ENCODE results near the gene IKZF1.
A peak's percentile ranks its signal among the peaks of the same experiment; 100 is the strongest.

Gene IKZF1

DNA sequence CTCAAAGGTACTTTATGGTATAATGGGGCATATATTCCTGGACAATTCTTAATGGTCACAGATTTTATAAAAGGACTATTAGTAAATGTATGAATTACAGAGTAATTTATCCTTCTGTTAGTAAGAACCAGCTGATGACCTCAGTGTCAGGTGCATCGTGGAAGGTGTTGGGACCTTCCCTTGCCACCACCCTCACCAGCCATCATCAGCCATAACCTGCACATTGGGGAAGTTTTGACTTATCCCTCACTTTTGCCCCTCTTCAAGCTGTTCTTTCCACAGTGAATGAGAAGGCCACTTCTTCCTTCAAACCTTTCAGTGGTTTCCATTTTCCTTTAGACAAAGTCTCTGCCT is 93.4 kb downstream of the IKZF1 start:
- peak overlapping the region; percentile 22; the same call in 1 of the 2 replicates for H3K9ac ChIP-seq (ENCODE audit: low read length)
- peak overlapping the region; percentile 39 for H3K4me2 ChIP-seq (ENCODE audit: low read length)
- peaks cover 57% of the 10 kb centered on the region for H3K36me3 ChIP-seq (replicated peaks; ENCODE audit: low read depth, low read length)
- H3K4me3 ChIP-seq (ENCODE audit: low read length), result no peak overlapping the region
- H3K27me3 ChIP-seq (ENCODE audit: low read depth, low read length), result no peaks in the 10 kb centered on the region
- peaks cover 38% of the 10 kb centered on the region for H4K20me1 ChIP-seq (ENCODE audit: insufficient read depth, low read length)
- peak overlapping the region; percentile 75 for H3K27ac ChIP-seq (ENCODE audit: low read length)
- H2AFZ ChIP-seq (ENCODE audit: low read depth, low read length), result no peak overlapping the region
- TF ChIP-seq, protein P1, sequence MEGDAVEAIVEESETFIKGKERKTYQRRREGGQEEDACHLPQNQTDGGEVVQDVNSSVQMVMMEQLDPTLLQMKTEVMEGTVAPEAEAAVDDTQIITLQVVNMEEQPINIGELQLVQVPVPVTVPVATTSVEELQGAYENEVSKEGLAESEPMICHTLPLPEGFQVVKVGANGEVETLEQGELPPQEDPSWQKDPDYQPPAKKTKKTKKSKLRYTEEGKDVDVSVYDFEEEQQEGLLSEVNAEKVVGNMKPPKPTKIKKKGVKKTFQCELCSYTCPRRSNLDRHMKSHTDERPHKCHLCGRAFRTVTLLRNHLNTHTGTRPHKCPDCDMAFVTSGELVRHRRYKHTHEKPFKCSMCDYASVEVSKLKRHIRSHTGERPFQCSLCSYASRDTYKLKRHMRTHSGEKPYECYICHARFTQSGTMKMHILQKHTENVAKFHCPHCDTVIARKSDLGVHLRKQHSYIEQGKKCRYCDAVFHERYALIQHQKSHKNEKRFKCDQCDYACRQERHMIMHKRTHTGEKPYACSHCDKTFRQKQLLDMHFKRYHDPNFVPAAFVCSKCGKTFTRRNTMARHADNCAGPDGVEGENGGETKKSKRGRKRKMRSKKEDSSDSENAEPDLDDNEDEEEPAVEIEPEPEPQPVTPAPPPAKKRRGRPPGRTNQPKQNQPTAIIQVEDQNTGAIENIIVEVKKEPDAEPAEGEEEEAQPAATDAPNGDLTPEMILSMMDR (IDR thresholded peaks at IDR 0.05; ENCODE audit: low read depth, low read length), result no peak
- no peak for TF ChIP-seq EZH2phosphoT487 (IDR thresholded peaks at IDR 0.05; ENCODE audit: low read depth)
- peaks cover 61% of the 10 kb centered on the region for H3K4me1 ChIP-seq (ENCODE audit: low read length)
- H3K79me2 ChIP-seq (ENCODE audit: low read length), result peaks cover 85% of the 10 kb centered on the region
- H3K9me3 ChIP-seq (ENCODE audit: insufficient read depth, low read length), result no peaks in the 10 kb centered on the region

DNA sequence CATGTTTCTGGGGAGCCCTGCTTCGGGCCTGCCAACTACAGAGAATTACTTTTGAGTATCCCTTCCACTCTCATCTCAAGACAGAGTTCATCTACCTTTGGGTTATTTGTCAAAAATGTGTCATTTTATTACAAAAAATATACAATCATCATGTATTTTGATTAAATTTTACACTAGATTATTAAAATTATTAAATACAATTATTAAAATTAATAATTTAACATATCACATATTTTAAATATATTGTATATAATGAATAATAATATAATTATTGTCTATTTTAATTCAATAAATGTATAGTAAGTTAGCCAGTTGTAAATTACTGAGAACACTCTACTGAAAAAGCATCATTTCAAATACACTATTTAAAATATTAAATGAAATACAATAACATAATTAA is 94.7 kb downstream of the IKZF1 start:
- Histone ChIP-seq H3K36me3 (replicated peaks; ENCODE audit: low read depth, low read length) (peaks cover 58% of the 10 kb centered on the region), H3K79me2 (ENCODE audit: low read length) (peaks cover 82% of the 10 kb centered on the region), H3K4me1 (ENCODE audit: low read length) (peaks cover 61% of the 10 kb centered on the region), H3K27me3 (ENCODE audit: low read depth, low read length) (no peaks in the 10 kb centered on the region), H3K27ac (ENCODE audit: low read length) (no peak overlapping the region), H3K4me3 (ENCODE audit: low read length) (no peak overlapping the region), H3K4me2 (ENCODE audit: low read length) (no peak overlapping the region), H3K9ac (ENCODE audit: low read length) (no peak overlapping the region), H2AFZ (ENCODE audit: low read depth, low read length) (no peak overlapping the region), H3K9me3 (ENCODE audit: insufficient read depth, low read length) (no peaks in the 10 kb centered on the region), H4K20me1 (ENCODE audit: insufficient read depth, low read length) (peaks cover 38% of the 10 kb centered on the region)
- TF ChIP-seq EZH2phosphoT487 (IDR thresholded peaks at IDR 0.05; ENCODE audit: low read depth), result no peak
- TF ChIP-seq, protein P1 (IDR thresholded peaks at IDR 0.05; ENCODE audit: low read depth, low read length), result no peak

DNA sequence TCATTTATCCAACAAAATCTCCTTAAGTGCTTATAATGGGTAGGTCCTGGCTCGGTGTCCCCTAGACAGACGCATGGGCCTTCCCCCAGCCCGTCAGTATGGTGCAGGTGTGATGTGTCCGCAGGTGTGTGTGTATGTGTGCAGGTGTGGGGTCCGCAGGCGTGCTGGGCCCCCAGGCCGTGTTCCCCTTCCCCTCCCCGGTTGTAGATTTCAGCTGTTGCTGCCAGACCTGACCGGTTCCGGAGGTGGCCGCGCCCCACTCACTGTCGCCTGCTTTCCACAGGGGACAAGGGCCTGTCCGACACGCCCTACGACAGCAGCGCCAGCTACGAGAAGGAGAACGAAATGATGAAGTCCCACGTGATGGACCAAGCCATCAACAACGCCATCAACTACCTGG is 95.1 kb downstream of the IKZF1 start:
- peaks cover 80% of the 10 kb centered on the region for H3K79me2 ChIP-seq (ENCODE audit: low read length)
- H3K36me3 ChIP-seq (replicated peaks; ENCODE audit: low read depth, low read length), result peaks cover 58% of the 10 kb centered on the region
- no peak overlapping the region for H3K4me3 ChIP-seq (ENCODE audit: low read length)
- no peaks in the 10 kb centered on the region for H3K27me3 ChIP-seq (ENCODE audit: low read depth, low read length)
- H3K27ac ChIP-seq (ENCODE audit: low read length), result no peak overlapping the region
- no peak for TF ChIP-seq EZH2phosphoT487 (IDR thresholded peaks at IDR 0.05; ENCODE audit: low read depth)
- TF ChIP-seq, protein P1 (IDR thresholded peaks at IDR 0.05; ENCODE audit: low read depth, low read length), result no peak
- no peaks in the 10 kb centered on the region for H3K9me3 ChIP-seq (ENCODE audit: insufficient read depth, low read length)
- peaks cover 40% of the 10 kb centered on the region for H4K20me1 ChIP-seq (ENCODE audit: insufficient read depth, low read length)
- H2AFZ ChIP-seq (ENCODE audit: low read depth, low read length), result no peak overlapping the region
- H3K9ac ChIP-seq (ENCODE audit: low read length), result no peak overlapping the region
- H3K4me2 ChIP-seq (ENCODE audit: low read length), result no peak overlapping the region
- H3K4me1 ChIP-seq (ENCODE audit: low read length), result peaks cover 61% of the 10 kb centered on the region

DNA sequence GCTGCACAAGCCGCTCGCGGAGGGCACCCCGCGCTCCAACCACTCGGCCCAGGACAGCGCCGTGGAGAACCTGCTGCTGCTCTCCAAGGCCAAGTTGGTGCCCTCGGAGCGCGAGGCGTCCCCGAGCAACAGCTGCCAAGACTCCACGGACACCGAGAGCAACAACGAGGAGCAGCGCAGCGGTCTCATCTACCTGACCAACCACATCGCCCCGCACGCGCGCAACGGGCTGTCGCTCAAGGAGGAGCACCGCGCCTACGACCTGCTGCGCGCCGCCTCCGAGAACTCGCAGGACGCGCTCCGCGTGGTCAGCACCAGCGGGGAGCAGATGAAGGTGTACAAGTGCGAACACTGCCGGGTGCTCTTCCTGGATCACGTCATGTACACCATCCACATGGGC is 95.6 kb downstream of the IKZF1 start:
- H2AFZ ChIP-seq (ENCODE audit: low read depth, low read length), result no peak overlapping the region
- no peak overlapping the region for H3K4me2 ChIP-seq (ENCODE audit: low read length)
- no peak overlapping the region for H3K4me3 ChIP-seq (ENCODE audit: low read length)
- H3K9me3 ChIP-seq (ENCODE audit: insufficient read depth, low read length), result no peaks in the 10 kb centered on the region
- TF ChIP-seq, protein P1 (IDR thresholded peaks at IDR 0.05; ENCODE audit: low read depth, low read length), result no peak
- TF ChIP-seq EZH2phosphoT487 (IDR thresholded peaks at IDR 0.05; ENCODE audit: low read depth), result no peak
- H3K27ac ChIP-seq (ENCODE audit: low read length), result no peak overlapping the region
- peaks cover 78% of the 10 kb centered on the region for H3K79me2 ChIP-seq (ENCODE audit: low read length)
- H3K27me3 ChIP-seq (ENCODE audit: low read depth, low read length), result no peaks in the 10 kb centered on the region
- peaks cover 45% of the 10 kb centered on the region for H4K20me1 ChIP-seq (ENCODE audit: insufficient read depth, low read length)
- no peak overlapping the region for H3K9ac ChIP-seq (ENCODE audit: low read length)
- peaks cover 63% of the 10 kb centered on the region for H3K36me3 ChIP-seq (replicated peaks; ENCODE audit: low read depth, low read length)
- H3K4me1 ChIP-seq (ENCODE audit: low read length), result peaks cover 61% of the 10 kb centered on the region

Data from OCI-LY3 (cell line).